Mesothelial cell of epicardium (in vitro differentiated cells): ENCODE results near the gene NPIPB13. TPM values are rescaled to one million over a fixed set of nuclear protein-coding genes. Genes with fewer than 3 reads are reported as not detected.
"Not testable (repeated sequence)": the region's sequence is repeated elsewhere in the genome, so short reads cannot be mapped to it uniquely, and the experiment has no call there.

Experiments used
- DNase-seq, 2 experiments: peaks; one replicate each; pipeline ENCODE4 v3.0.0; 2021; ENCODE audit warnings: low spot score in 2 of 2; ENCODE audit not compliant: unreplicated experiment in 2 of 2
- H3K27ac Mint-ChIP-seq: 2 replicates; pipeline ENCODE4 v1.8.0; 2021; ENCODE audit warnings: mixed read lengths
- H3K27me3 Mint-ChIP-seq: 2 replicates; pipeline ENCODE4 v1.8.0; 2021; ENCODE audit warnings: low read depth, mixed read lengths
- H3K36me3 Mint-ChIP-seq: 2 replicates; pipeline ENCODE4 v1.8.0; 2021; ENCODE audit warnings: mixed read lengths
- H3K4me1 Mint-ChIP-seq: 2 replicates; pipeline ENCODE4 v1.8.0; 2021; ENCODE audit warnings: mixed read lengths
- H3K4me3 Mint-ChIP-seq: 2 replicates; pipeline ENCODE4 v1.8.0; 2021; ENCODE audit warnings: mild to moderate bottlenecking, moderate library complexity, mixed read lengths
- H3K9me3 Mint-ChIP-seq: 2 replicates; pipeline ENCODE4 v1.8.0; 2021; ENCODE audit warnings: mixed read lengths
- total RNA-seq: library from RNA; stranded (reverse); gene quantifications from 3 replicates; pipeline ENCODE4 v1.2.1, GENCODE V29; 2021

NPIPB13 gene
- total RNA-seq: 34.8 to 38.6 TPM (median 37.1 TPM) in 3 replicates

GRCh38 chr16:30248379-30248778, at the start of gene NPIPB13:
Gene NPIPB13, minus strand, starts transcription at chr16:30248479. Its CDS starts 2,906 bp downstream, at chr16:30245573.
- not testable (repeated sequence) for H3K9me3 Mint-ChIP-seq, H3K4me3 Mint-ChIP-seq, H3K27ac Mint-ChIP-seq, H3K4me1 Mint-ChIP-seq, DNase-seq, H3K27me3 Mint-ChIP-seq, H3K36me3 Mint-ChIP-seq

DNA sequence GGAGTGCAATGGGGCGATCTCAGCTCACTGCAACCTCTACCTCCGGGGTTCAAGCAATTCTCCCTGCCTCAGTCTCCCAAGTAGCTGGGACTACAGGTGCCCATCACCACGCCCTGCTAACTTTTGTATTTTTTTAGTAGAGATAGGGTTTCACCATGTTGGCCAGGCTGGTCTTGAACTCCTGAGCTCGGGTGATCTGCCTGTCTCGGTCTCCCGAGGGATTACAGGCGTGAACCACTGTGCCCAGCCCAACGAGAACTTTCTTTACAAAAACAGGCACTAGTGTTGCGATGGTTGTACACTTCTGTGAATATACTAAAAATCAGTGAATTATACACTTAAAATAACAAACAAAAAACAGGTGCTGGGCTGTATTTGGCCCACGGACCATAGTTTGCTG, 34.1 kb upstream of the NPIPB13 start:
- not testable (repeated sequence) for H3K36me3 Mint-ChIP-seq, H3K4me3 Mint-ChIP-seq, H3K9me3 Mint-ChIP-seq, H3K27me3 Mint-ChIP-seq, H3K27ac Mint-ChIP-seq, H3K4me1 Mint-ChIP-seq, DNase-seq

DNA sequence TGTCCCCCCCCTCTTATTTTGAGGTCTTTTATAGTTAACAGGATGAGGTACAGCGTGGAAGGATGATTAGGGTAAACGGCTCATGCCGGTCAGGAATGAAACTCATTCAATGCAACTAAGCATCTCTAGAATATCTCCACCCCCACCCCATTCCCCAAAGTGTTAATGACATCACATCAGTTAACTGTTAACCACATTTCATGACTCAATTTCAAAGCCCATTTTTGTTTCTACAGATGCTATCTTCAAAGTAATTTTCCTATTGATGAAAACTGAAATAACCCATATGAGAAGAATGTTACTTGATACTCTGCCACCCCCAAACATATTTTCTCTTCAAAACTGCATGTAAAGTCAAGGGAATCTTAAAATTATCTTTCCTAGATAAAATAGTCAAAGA, 30.2 kb upstream of the NPIPB13 start:
- not testable (repeated sequence) for H3K4me1 Mint-ChIP-seq, H3K4me3 Mint-ChIP-seq, H3K27ac Mint-ChIP-seq, H3K9me3 Mint-ChIP-seq, H3K36me3 Mint-ChIP-seq, H3K27me3 Mint-ChIP-seq, DNase-seq

DNA sequence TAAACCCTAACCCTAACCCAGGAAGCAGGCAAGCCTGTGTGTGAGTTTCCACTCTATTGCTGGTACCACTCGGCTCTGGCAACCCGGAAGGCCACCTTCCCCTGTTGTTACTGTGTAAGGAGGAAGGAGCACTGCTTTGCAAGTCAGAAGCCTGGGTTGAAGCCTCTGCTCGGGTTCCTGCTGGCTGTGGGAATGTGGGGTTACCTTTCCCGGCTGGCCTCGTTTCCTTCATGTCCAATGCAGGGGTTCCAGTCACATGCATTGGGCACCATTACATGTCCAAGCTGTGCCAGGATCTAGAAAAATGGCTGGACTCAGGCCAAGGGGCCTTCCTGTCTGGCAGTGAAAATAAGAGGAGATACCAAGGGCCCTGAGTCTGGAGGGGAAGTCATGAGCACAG, 31.2 kb downstream of the NPIPB13 start:
- not testable (repeated sequence) for H3K4me3 Mint-ChIP-seq, H3K27me3 Mint-ChIP-seq, H3K9me3 Mint-ChIP-seq, H3K4me1 Mint-ChIP-seq, H3K27ac Mint-ChIP-seq, H3K36me3 Mint-ChIP-seq, DNase-seq

DNA sequence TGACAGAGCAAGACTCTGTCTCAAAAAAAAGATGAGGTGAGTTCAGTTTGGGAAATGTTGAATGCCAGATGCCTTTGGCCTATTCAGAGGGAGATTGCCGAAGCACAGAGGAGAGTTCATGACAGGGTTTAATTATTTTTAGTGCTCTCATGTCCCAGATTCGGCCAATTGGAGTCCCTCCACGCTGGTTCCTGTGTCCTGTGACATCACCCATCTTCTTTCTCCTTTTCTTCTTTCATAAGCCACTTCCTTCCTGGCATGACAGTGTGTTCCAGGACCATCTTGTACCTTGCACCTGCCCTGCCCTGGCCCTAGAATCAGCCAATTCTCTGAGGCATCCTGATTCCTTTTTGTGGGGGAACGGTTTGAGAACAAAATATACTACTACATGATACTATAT, 36.9 kb downstream of the NPIPB13 start:
- H3K27me3 Mint-ChIP-seq, H3K27ac Mint-ChIP-seq, H3K4me1 Mint-ChIP-seq, H3K4me3 Mint-ChIP-seq, H3K9me3 Mint-ChIP-seq, H3K36me3 Mint-ChIP-seq, DNase-seq: not testable (repeated sequence)

DNA sequence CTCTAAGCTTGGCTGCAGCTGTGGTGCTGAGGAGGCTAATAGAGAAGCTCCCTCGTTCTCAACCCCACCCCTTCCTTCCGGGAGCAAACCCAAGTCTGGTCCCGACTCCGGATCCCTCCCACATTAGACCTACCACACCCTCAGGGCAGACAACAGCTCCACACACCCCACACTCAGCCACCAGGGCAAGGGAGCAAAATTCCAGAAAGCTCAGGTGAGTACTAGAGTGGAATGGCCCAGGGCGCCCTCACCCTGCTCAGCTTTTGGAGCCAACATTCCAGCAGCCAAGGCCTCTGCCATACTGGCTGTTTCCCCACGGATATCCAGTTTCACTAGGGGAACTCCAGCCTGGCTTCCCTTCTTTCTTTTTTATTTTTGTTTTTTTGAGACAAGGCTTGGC, 39.2 kb downstream of the NPIPB13 start:
- not testable (repeated sequence) for H3K36me3 Mint-ChIP-seq, DNase-seq, H3K9me3 Mint-ChIP-seq, H3K27ac Mint-ChIP-seq, H3K4me3 Mint-ChIP-seq, H3K4me1 Mint-ChIP-seq, H3K27me3 Mint-ChIP-seq

GRCh38 chr16:30207063-30207704, 41.1 kb downstream of the NPIPB13 start:
- DNase-seq, H3K4me3 Mint-ChIP-seq, H3K4me1 Mint-ChIP-seq, H3K27ac Mint-ChIP-seq, H3K27me3 Mint-ChIP-seq, H3K9me3 Mint-ChIP-seq, H3K36me3 Mint-ChIP-seq: not testable (repeated sequence)

- H3K9me3 Mint-ChIP-seq, H3K27ac Mint-ChIP-seq, H3K4me3 Mint-ChIP-seq, DNase-seq, H3K36me3 Mint-ChIP-seq, H3K4me1 Mint-ChIP-seq, H3K27me3 Mint-ChIP-seq: not testable (repeated sequence)
These were observed 42.0 kb downstream of the NPIPB13 start for GRCh38 chr16:30206252-30206651.

DNA sequence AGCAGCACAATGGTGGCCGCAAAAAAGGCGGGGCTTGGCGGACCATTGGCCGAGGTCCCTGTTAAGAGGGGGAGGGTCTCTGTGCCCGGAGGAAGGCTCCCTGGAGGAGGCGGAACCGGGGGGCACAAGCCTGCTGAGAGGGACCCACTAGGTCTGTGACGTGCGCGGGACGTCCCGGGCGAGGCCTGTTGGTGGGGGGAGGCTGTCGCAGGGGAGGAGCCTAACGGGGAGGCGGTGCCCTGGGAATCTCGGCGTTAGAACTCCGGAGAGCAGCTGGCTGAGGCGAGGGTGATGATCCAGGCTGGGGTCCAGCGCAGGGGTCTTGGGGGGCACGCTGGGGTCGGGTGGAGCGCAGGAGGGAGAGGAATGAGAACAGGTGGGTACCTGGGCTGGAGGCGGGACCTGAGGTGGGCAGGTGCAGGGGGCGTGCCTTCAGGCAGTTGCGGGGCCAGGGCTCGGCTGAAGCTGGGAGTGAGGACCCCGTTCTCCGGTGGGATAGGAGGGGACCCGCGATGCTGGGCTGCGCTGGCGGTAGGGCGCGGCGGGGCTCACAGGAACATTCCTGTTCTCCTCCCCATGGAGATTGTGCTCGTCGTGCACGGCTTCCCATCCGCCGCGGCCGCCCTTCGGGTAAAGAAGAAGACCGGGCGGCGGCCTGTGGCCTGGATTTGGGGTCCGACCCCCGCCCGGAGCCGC, 42.6 kb downstream of the NPIPB13 start:
- H3K4me1 Mint-ChIP-seq, H3K27ac Mint-ChIP-seq, H3K27me3 Mint-ChIP-seq, H3K4me3 Mint-ChIP-seq, H3K9me3 Mint-ChIP-seq, H3K36me3 Mint-ChIP-seq: not testable (repeated sequence)
- peak in 1 of 2 experiments; percentile 48 for DNase-seq

DNA sequence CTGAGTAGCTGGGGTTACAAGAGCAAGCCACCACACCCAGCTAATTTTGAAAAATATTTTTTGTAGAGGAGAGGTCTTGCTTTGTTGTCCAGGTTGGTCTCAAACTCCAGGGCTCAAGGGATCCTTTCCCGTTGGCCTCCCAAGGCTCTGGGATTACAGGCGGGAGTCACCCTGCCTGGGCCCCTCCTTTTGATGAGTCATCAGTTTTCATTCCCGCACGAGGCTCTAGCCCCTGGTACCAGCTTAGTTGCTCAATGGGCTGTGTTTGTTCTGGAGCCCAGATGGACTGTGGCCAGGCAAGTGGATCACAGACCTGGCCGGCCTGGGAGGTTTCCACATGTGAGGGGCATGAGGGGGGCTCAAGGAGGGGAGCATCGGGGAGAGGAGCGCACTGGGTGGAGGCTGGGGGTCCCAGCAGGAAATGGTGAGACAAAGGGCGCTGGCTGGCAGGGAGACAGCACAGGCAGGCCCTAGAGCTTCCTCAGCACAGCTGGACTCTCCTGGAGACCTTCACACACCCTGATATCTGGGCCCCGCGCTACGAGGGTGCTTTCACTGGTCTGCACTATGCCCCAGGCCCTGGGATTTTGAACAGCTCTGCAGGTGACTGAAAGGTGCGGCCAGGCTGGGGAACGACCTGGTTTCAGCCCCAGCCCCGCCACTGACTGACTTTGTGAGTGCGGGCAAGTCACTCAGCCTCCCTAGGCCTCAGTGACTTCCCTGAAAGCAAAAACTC, 48.5 kb downstream of the NPIPB13 start:
- DNase-seq, H3K27me3 Mint-ChIP-seq, H3K9me3 Mint-ChIP-seq, H3K36me3 Mint-ChIP-seq, H3K4me1 Mint-ChIP-seq, H3K4me3 Mint-ChIP-seq, H3K27ac Mint-ChIP-seq: not testable (repeated sequence)

DNA sequence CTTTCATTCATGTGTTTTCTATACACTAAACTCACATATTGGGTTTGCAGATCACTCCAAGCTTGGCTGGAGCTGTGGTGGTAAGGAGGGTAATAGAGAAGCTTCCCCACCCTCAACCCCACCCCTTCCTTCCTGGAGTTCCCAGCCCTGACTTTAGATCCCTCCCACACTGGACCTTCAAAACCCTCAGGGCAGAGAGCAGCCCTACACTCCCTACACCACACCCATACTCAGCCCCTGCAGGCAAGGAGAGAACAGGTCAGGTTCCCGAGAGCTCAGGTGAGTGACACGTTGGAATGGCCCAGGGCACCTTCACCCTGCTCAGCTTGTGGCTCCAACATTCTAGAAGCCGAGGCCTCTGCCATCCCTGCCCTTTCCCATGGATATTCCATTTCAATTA, 49.2 kb downstream of the NPIPB13 start, which contains the start of gene SULT1A3:
SULT1A3 (plus strand) TSS at position 207 of the 400 bp plus-strand sequence. CDS start 1,474 bp downstream, outside the sequence.
- H3K36me3 Mint-ChIP-seq, H3K9me3 Mint-ChIP-seq, DNase-seq, H3K4me1 Mint-ChIP-seq, H3K27ac Mint-ChIP-seq, H3K4me3 Mint-ChIP-seq, H3K27me3 Mint-ChIP-seq: not testable (repeated sequence)
